Measurements from ENCODE around the gene ASCL3.
"Not testable (repeated sequence)": the region's sequence is repeated elsewhere in the genome, so short reads cannot be mapped to it uniquely, and the experiment has no call there.

Gene ASCL3

DNA sequence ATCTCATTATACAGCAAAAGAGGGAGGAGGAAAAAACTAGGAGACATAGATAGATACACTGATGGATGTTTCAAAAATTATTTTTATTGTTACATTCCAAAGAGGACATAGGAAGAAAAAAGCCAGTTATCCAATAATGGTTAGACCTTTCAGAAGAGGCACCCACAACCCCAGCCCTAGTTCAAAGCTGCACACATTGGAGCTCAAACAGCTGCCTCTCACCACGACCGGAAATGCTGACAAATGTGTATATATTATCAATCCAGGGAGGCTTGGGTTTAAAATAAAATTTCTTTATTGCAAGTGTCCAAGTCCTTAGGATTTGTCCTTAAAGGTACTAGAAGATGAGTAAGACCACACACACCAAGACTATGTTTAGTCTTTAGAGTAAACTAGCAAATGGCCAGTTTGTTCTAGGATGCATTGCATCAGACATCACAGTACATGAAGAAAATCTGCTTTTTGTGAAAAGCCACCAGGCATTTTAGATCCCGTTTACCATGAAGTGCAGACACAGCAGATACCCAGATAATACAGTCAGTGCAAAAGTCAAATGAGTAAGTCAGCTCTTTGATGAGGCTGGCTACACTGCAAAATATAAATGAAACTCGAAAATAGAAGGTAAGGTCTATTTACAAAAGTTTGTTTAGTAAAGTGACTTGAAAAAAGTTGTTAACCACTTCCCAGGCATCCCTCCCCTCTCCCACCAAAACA is 4.6 kb upstream of the ASCL3 start:
- no peak for DNase-seq

DNA sequence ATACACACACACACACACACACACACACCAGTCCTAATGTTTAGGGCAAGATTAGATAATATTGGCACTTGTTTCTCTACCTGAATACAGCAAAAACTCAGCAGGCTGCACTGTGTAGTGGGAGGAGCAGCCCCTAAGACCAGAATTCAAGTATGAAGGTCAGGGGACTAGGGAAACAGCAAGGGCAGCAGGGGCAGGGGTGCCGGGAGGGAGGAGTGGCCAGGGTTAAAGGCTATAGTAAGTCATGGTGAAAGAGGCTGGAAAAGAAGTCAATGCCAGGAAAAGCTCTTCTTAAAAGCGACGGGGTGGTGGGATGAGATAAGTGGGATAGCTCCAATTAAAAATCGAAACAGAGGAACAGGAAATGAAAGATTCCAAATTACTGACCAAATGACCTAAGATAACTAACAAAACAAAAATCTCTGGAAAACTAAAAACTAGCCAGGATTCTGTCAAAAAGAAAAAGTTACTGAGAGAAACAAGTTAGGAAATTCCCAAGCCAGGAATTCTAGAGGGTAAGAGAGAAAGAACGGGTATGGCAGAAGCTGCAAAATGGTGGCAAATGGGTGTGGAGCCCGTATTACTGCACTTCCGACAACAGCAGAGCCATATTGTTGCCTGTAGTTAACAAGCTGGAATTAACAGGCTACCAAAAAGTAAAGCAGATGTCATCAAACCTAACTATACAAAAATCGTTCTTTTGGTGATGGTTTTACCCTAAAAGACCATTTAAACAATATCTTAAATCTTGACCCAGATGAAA is 1.3 kb downstream of the ASCL3 start:
- peak; percentile 21 for DNase-seq

DNA sequence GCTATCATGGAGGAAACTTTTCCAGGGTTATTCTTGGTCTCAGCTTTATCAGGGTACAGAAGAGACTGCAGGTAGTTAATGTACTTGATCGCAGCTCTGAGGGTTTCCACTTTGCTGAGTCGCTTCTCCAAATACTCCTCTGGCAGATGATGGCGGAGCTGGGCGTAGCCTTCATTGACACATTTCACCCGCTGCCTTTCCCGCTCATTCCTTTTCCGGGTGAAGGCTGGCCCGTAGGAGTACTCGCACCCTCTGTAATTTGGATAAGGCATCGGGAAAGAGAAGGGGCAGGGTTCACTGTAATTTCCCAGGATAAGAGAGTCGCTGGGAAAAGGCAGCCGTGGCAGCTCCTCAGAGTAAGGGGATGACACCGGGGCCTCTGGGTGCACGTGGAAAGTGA is 5.2 kb downstream of the ASCL3 start:
- no peak for DNase-seq

DNA sequence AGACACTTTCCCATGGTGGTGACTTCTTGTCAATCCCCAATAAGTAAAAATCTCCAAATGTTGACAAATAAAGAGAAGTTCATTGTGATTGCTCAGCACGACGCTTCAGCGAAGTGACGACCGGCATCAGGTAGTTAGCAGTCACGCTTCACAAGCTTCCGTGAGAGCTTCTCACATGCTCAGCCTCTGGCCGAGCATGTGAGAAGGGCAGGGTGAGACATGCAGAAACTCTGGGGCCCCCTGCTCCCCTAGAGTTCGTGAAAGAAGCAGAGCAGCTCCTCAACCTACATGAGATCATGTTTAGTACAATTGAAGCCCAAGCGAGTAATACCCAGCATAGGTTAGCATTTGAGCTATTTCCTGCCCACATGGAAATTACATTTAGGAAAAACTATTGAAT is 5.7 kb downstream of the ASCL3 start:
- DNase-seq = no peak

DNA sequence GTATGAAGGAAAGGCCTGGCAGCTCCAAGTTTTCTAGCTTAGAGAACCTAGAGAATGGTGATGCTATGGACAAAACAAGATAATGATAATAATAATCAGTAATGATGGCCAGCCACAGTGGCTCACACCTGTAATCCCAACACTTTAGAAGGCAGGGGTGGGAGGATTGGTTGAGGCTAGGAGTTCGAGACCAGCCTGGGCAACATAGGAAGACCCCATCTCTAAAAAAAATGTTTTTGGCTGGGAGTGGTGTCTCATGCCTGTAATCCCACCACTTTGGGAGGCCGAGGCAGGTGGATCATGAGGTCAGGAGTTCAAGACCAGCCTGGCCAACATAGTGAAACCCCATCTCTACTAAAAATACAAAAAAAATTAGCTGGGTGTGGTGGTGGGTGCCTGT is 7.0 kb downstream of the ASCL3 start:
- DNase-seq = not testable (repeated sequence)

DNA sequence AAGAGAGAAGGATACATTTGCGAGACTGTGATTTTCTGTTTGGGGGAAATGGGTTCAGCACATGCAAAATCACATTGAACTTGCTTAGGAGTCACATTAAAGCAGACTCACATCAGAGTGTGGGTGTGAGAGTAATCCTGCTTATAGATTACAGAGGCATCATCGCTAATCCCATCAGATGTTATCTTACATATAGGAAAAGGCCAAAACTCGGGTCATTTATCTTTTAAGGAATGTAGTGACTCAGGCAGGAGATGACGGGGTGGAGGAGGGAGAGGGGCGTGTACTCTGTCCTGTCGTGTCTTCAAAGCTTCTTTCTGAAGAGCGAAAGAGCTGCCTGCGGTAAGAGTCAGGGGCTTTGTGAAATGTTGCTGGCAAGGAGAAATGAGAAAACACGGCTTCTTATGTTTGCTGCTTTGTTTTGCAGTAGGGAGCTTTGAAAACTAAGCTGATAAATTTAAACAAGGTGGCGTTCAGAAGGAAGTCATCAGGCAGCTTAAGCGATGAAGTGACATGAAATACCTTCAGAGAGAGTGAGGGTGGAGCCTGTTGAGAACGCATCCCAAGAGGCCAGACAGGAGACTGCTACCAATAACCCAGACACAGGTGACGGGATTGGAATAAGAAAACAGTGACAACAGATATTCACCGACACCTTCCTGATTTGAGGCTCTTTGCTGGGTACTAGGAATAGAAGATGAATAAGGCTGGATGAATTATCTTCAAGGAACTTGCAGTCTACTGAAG is 7.9 kb downstream of the ASCL3 start:
- DNase-seq = no peak

DNA sequence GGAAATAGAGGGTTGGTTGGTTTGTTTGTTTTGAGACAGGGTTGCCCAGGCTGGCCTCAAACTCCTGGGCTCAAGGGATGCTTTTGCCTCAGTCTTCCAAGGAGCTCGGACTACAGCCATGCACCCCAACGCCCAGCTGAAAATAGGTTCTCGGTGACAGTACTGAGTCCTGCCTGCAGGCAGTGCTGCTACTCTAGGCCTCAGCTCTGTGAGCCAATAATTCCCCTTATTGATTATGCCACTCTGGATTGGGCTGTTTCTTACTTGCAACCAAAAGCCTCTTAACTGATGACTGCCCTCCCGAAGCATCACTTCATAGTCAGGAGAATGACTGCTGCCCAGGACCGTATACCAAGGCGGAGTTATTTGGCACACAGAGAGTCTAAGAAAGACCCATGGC is 8.9 kb downstream of the ASCL3 start:
- no peak for DNase-seq

DNA sequence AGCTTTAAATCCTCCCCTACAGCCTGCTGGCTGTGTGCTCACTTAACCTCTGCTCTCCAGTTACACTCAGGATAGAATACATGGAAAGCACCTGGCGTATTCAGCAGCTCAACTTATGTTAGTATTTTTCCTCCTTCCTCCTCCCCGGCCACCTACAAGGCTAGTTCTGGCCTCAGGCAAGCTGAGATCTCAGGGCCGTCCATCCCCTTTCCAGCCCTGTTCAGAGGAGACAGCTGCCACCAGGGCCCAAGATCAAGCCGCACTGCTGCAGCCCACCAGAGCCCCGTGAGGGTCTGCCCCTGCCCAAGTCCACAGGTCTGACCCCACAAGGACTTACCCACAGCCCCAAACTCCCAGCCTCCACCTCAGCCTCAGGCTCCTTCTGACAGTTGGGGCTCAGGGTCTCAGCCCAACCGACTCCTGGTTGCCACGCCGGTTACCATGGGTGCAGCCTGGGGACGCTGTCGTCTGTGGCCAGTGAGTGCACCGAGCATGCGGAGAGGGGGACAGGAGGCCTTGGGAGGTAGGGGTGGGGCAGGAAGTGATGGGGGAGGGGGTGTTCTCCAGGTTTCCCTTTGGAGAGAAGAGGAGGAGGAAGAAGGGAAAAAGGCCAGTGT is 10.1 kb downstream of the ASCL3 start, which contains the start of gene C11orf16:
C11orf16 (minus strand) TSS at position 384 of the 617 bp plus-strand sequence. CDS start 639 bp downstream, outside the sequence.
- DNase-seq = no peak

DNA sequence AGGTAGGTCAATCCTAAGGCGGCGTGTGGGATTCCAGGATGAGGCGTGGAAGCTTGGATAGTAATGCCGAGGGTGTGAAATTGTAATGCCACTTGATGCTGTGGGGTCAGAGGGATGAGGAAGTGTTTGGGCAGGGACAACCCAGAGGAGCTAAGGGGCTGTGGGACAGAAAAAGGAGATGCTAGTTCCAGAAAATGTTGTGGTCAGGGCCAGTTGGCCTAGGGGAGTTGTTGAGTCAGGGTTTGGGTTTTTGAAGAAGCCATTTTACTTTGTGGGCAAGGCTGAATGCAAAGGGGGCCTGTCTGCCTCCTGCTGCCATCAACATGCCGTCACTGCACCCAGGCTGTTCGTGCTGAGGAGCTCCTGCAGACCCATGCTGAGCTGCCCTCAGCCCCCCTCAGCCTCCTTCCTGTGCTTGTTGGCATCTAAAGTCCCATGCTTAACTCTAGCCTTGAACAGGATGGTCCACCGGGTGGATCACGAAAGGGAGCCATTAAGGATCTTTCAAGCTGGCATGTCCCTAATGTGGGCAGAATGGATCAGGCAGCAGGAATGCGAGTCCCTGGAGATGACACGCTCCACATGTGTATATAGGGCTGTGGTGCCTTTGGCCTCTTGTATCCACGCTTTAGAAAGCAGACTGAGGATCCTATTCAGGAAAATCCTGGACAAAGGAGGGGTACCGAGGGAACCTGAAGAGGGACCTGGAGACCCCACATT is 12.2 kb downstream of the ASCL3 start:
- DNase-seq = no peak

DNA sequence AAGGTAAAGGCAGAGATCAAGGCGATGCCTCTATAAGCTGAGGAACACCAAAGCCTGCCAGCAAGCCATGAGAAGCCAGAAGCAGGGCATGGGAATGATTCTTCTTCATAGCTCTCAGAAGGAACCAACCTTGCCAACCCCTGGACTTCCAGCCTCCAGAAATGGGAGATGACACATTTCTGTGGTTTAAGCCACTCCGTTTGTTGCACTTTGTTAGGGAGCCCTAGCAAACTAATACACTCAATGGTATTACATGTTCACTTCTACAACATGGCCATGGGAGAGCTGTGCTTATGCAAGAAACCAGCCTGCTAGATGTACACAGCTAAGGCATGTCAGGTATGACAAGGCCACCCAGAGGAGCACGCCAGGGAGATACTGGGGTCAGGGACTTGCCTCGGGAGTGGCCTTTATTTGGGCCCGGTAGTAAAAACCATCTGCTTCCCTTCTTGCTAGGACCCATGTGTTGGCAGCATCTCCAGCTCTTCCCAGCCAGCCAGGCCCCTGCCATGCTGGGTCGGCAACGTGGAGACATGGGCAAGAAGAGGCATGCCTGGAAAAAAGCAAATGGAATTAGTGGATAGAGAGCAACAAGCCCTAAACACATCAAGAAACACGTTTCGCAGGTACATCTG is 13.7 kb downstream of the ASCL3 start:
- DNase-seq = no peak

DNA sequence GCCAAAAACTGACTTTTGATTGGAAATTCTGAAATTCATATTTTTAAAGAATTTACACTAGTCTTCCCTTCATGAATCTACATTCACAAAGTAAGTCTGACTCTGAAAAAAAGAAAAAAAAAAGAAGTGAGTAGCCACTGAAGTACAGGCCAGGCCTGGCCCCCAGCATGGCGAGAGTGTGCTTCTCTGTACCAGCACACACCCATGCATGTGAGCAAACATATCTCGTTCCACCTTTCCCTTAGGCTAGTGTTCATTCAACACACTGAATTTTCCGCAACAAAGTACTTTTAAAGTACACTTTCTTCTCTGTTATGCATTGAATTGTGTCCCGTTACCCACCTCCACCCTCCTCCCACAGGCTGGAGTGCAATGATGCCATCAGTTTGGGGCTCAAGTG is 14.6 kb downstream of the ASCL3 start:
- no peak for DNase-seq

DNA sequence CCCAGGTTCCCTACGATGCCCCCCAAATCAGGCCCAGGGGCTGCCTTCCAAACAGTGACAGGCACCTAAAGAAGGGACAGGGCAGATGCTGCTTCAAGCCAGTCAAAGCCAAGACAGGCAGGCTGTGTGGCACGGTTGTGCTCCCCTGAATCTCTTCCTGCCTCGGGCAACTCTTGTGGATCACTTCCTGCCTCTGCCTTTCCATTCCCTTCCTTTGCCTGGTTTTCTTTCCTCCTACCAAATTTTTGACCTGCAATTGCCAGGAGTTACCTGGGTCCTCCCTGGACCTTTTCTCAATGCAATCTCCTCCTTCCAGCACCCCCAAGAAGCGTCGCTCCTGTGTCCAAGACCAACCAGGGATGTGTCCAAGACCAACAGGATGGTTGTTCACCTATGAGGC is 15.6 kb downstream of the ASCL3 start:
- no peak for DNase-seq

DNA sequence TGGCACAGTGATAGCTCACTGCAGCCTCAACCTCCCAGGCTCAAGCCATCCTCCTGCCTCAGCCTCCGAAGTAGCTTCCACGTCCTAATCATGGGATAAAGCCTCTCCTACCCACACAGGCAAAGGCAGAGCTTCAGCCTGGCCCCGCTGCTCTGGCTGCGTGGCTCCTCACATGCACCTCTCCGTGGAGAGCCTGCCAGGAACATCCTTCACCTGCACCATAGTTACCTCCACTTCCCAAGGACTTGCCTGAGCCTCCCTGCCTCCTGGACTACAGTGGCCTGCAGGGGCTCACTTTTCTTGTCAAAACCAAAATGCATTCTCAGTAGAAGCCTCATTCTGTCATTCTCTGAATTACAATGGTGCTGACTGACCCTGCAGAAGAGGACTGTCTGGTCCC is 16.6 kb downstream of the ASCL3 start:
- no peak for DNase-seq

DNA sequence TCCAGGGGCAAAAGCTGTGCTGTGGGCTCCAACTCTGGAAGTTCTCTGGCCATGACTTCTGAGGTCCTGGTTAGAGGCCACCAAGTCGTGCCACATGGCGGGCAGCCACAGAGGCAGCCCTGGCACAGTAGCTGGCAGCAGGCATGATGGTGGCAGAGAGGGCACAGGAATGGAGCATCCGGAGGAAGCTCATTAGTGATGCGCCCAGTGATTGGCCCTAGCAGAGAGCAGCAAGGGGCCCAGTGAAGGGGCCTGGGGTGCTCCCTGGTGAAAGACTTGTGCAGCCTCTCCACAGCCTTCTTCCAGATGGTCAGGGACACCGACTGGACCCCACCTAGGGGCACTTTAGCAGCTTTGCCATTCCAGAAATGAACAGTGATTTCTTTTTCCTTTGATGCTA is 17.1 kb downstream of the ASCL3 start:
- no peak for DNase-seq

DNA sequence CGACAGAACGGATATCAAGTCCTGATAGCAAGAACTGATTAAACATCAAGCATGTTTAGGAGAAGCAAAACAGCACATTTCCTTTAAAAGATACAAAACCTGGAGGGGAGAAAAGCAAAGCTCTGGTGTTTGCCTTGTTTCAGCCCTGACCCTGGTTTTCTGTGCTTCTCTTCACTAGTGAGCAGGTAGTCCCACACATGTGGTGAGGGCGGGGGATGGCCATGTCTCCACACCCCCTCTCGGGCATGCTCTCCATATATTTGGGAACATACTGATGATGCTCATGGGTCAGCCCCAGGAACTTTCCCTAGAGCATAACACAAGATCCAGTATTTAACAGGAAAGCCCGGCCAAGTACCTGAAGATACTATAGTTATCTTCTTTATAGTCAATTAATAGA is 20.1 kb downstream of the ASCL3 start:
- DNase-seq = no peak

DNA sequence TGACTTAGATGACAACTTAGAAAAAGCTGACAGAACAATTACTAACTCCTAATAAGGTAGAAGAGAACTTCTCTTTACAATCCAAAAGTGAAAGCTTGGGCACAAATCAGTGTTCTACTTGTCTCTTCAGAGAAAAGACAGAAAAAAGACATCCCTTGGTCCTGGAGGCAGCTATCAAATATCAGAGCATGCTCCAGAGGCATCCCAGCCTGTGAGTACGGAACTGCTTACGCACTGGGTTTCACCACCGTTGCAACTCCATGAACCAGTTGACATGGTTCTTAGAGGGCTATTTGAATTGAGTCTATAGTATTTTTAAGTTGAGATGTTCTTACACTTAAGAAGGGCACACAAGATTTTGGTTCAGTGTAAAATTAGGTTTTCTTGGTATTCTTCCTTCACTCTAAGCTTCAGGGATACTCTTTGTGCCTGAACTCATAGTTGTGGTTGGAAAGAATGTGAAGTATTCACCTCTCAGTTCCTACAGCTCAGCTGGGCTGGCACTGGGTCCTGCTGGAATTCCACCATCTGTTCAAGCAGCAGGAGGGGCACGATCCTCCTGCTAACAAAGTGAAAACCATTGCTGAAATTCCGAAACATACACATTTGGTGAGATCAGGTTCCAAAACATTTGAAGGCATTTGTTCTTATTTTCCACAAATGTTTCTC is 25.5 kb downstream of the ASCL3 start:
- DNase-seq = no peak

DNA sequence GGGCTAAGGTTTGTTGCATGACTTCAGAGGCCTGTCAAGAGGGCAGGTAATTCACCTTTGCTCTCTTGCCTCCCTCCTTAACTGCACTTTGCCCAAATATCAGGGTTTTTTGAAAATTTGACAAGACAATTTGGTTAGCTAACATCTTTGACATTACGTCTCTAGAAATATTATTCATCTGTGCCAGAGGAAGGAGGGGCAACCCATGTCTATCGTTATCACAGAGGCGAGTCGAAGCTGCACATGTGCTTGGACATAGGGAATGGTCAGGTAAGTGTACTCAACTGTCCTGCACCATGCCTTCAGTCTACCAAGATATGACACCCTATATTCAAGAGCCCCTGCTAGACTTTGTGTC is 28.2 kb downstream of the ASCL3 start:
- no peak for DNase-seq

DNA sequence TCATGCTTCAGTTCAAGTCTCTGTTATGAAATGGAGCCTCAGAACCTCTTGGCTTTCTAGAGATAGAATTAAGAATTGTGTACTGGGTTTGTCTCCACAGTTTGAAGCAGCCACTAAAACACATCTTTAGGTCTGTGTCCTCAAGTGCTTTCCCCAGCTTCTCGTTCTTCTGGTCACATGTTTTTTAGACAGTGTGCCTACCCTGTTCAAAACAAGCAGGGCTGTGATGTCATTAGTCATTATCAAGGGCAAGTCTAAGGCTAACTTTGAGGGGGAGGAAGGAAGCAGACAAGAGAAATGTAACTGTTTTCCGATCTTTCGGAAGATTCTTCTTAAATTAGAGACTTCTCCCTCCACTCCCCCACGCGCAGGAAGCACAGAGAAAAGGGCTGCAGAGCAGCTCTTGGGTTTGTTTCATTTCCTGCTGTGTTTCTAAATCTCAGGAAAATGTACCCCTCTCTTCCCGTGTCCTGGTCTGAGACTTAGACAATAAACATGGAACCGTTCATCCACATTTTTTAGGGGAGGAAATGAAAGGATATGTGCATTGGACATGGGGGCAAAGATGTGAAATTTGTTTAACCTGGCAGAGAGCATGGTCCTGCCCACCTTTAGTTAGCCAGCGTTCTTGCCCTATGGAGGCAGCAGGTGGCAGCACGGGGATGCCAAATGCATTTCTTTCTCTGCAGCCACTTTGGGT is 28.7 kb downstream of the ASCL3 start:
- DNase-seq = peak; percentile 50

DNA sequence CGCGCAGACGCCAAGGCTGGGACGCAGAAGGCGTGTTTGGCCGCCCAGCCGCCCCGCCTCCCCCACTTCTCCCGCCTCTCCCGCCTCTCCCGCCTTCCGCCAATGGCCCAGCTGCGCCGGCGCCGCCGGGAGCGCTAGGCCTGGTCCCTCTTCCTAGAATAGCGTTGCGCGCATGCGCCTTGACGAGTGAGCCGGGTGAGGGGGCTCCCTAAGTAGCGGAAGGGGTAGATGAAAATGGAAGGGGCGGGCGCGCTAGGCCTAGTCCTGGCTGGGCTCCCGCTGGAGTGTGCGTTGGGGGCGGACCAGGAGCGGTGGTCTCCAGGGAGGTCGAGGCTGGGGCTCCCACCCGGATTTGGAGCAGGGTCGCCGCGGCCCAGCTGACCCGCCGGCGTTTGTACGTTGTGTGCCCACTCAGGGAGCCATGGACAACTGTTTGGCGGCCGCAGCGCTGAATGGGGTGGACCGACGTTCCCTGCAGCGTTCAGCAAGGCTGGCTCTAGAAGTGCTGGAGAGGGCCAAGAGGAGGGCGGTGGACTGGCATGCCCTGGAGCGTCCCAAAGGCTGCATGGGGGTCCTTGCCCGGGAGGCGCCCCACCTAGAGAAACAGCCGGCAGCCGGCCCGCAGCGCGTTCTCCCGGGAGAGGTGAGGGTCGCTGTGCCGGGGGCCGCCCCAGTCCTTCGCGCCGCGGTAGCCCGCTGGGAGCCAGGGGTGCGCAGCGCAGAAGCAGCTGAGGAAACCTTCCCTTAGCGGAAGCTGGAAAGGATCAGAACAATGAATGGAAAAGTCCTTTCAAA is 31.6 kb downstream of the ASCL3 start, which contains the start of gene AKIP1:
AKIP1 (plus strand) TSS at position 161 of the 795 bp plus-strand sequence; CDS start at position 422, 261 bp downstream.
- peak; percentile 98 for DNase-seq

DNA sequence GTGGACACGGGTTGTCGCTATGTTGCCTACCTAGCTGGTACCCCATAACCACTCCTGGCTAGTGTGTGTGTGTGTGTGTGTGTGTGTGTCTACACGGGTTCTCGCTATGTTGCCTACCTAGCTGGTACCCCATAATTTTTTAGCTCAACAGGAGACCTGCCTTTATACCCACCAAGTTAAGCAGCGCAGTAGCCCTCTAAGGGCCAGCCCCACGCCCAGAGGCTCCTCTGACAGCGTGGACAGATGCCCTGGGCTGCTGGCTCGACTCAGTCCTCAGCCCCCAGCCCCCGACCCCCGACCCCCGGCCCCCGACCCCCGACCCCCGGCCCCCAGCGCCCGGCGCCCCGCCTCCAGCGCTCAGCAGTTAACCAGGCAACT is 32.2 kb downstream of the ASCL3 start:
- no peak for DNase-seq
